Forelimb muscle (tissue), 1 donor: ENCODE results near the gene FAM219A. TPM values are rescaled to one million over a fixed set of nuclear protein-coding genes. Genes with fewer than 3 reads are reported as not detected.

Experiments used
- DNase-seq: peaks from one replicate; pipeline ENCODE4 v3.0.0-alpha.2; 2013; ENCODE audit warnings: low read depth
- polyA plus RNA-seq: library from polyadenylated mRNA; unstranded; fragments of 120-200 nt; gene quantifications from one replicate; pipeline ENCODE4 v1.2.1, GENCODE V29; 2013; ENCODE audit not compliant: insufficient read length

Gene FAM219A
- polyA plus RNA-seq, 1 donor: 11.7 TPM

DNA sequence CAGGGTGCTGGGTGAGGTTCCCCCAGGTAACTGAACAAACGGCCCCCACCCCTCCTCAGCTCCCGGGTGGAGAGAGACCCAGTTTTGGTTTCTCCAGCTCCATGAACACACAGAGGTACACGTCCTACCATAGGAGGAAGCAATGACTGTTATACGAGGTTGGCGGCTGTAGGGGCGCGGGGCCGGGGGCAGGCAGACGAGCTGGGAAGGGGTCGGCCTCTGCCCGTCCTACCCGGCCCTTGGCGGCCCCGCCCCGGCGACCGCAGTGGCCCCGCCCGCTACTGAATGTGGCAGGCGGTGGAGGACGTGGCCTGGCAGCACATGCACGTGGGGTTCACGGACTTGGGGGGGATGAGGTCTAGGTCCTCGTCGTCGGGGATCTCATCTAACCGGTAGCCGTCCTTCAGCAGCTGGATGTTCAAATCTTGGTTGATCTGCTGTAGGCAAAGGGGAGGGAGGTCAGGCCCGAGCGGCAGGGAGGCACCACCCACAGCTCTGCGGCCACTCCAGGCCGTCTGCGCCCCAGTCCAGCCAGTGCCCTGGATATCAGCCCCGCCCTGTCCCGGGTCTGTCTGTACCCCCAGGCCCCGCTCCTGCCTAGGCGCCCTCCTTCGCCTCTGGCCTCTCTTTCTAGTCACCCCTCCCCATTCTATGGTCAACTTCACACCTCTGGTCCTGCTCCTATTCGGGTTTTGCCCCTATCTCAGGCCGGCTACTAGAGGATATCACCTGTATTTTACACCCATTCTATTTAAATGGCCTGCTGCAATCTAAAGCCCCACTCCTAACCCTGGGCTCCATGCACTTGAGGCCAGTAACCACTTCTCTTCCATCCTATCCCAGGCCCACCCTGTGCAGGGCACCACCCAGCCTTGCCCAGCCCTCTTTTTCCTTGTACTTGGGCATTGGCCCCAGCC lies 57.4 kb downstream of the FAM219A start:
- DNase-seq: no peak

DNA sequence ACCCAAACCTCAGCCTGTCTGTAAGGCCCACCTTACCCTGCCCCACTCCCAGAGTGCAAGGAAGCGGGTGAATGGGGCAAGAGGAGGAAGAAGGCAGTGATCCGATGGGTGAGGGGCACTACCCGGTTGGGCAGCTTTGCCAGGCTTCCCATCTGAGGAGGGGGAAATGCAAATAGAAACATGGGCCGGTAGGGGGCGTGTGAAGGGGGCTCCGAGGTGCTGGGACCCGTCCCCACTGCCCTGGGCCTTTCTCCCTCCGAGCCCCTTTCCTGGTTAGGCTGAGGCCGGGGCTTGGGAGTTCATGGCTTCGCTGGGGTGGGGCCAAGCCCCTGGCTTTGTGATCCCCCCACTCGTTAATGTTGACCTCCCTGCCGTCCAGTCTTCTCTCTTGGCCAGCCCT lies 58.1 kb downstream of the FAM219A start:
- no peak for DNase-seq

DNA sequence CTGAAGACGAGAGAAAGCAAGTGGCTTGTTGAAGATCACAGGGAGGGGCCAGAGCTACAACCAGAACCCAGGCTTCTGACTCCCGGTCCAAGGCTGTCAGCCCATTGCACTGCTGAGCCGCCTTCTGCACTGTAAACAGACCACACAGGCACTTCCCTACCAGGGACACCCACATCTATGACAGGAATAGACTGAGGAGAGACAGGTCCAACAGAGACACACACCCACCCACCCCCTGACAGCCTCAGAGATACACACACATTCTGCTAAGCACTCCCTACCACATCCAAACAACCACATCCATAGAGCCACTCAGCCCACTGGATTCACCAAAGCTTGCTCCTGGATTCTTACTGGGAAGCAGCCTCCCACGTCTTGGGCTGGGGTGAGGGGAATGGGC lies 58.6 kb downstream of the FAM219A start:
- no peak for DNase-seq

DNA sequence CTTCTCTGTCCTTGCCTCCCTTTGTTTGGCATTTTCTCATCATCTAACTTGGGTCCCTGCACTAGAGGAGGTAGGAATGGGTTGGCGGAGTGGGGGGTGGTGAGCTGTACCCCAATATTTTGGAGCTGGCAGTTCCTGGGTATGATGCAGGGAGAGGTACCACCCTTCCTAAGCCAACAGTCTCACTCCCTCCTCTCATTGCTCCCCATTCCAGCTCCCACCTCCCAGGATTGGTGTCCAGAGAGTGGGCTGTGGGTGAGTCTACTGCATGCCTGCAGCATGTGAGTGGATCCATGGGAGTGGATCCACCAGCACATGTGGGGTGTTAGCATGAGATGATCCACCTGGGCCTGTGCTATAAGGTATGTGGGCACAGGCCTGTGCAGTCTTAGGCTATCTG lies 59.5 kb downstream of the FAM219A start:
- DNase-seq: no peak

DNA sequence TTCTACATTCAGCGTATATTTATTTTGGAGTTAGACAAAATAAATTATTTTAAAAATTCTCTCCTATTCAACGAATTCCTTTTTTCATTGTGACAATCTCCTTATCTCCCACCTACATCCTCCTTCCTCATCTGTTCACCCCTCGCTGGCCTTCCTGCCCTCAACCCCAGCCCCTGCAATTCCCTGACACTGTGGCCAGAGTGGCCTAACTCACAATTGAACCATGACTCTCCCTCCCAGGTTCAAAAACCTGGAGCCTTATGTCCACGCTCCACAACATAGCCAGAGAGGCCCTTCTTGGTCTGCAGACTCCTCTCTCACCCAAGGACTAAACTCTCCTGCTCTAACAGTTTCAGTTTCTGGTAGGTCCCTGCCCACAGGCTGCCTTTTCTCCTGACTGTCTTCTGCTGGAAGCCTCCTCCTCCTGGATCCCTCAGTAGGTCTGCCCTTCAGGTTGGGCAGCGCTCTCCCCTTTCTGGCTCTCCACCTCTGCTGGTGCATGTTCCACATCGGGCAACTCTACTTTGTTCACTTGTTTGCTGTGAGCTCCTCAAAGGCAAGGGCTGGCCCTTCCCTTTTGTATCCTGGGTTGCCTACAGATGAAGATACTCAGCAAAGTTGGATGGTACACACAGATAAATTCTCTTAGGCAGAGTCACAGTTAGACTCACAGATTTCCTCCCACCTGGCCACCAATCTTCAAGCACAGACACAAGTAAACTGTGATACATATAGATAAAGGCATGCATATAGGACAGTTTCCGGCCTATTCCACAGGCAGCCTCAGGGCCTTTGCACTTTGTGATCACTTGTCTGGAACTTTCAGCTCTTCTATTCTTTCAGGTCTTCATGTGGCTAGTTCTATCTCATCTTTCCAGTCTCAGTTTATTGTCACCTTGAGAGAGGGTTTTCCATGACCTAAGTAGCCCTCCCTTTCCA lies 61.8 kb downstream of the FAM219A start:
- no peak for DNase-seq

DNA sequence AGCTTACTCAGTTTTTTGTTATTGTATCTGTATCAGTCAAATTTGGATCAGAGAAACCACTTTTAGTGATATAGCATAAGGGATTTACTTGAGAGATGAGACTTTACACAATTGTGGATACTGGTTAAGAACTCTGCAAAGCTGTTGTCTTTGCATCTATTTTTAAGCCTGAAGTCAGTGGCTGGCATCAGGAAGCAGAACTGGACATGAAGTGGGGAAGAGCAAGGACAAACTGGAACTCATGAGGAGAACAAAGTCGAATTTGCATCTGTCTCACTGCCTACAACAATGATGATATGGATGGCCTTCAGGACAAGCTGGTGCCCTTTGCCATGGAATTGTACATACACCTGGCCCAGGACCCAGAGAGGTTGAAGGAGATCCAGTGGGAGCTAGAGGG lies 65.9 kb downstream of the FAM219A start:
- DNase-seq: no peak

DNA sequence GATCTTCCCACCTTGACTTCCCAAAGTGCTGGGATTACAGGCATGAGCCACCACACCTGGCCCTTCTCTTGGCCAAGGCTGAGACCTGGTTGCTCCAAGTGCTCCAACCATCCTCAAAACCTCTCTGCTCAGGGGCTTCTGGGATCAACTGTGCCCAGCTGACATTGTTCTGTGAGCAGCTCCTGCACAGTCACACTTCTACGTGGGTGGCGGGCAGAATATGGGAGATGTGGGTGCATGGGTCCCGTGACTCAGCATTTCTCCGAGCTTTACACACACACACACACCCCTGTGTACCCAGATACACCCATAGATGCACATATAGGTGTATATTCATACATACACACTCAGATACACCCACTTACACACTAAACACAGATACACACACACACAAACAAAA lies 71.1 kb downstream of the FAM219A start:
- no peak for DNase-seq

DNA sequence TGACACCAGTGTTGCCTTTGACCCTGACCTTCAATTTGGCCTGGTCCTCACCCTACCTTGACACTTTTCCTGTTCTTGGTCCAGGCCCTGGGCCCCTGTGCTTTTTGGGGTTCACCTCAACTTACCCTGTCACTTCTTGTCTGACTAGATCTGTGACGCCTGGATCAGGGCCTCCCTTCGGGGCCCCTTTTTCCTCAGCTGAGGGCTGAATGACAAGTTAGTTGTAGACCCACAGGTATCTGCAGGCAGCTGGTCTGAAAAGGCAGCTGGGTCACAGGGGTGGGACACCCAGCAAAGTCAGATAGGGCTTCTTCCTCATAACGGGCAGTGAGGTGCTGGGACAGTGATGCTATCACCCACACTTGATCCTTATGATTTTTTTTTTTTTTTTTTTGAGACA lies 71.7 kb downstream of the FAM219A start:
- no peak for DNase-seq

DNA sequence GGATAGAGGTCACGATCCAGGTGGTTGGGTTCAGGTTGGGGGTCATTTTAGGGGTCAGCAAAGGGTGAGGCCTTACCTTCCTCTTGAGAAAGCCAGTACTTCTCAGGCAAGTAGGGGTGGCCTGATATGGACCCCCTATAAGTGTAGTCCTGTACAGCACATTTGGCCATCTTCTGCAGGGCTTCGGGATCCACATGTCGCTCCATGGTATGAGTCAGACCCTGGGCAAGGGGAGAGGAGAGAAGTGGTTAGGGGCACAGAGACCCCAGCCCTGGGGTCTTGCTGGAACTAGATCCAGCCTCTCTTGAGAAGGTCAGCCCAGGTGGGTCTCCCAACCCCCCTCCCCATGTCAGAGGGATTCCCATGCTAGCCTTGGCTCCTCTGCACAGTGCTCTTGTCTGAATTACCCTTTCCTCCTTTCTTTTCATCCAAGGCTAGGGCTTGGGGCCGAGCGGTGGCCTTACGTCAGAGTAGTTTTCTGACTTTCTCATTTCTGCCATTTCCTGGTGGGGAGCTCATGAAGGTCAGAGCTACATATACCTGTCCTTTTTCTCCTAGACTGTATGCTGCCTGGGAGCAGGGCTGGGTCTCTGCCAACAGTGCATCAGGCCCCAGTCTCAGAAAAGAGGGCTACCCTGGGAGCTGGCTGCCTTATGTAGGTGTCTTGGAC lies 72.7 kb downstream of the FAM219A start:
- DNase-seq: no peak

DNA sequence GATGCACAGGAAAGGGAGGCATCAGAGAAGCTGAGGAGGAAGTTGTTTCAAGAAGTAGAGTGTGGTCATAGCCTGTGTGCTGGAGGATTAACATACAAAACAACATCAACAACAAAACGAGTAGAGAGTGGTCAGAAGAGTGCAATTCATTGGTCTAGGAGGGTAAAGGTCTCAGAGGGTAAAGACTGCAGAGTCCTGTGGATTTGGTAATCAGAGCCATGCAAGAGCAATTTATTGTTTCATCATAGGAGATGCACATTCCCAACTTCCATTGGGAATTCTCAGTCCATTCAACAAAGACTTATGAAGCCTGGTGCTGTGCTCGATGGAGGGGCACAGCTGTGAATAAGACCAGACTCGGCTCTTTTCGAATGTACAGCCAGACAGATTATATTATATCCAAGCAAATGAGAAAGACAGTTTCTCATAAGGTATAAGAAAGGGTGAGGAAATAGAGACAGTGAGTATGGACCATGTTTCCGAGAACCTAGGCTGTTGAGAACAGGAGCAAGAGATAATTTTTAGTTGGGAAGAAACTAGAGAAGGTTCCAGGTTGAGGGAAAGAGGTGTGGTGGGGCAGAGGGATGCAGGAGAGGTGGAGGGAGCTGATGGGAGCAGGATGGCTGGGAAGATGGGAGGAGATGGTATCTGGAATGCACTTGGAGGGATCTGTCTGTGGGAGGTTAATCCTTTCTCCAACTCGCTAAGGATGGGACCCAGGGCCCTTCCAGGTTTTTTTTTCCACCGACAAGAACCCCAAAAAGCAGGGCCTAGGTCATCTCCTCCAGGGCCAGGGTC lies 73.8 kb downstream of the FAM219A start:
- DNase-seq: no peak

DNA sequence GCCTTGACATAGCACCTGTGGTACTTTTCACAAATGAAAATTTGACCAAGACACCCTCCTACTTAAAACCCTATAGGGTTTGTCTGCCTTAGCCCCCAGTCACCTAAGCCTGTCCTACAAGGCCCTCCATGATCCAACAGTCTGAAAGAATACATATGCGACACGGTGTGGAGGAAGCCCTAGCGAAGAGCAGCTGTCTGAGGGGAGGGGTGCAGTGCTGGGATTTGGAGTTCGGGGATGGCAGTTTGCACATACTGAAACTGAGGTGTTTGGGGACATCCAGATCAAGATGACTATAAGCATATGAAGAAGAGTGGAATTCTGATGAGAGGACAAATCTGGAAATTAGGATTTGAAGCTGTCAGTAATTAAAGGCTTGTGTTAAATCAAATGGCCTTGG lies 74.5 kb downstream of the FAM219A start:
- DNase-seq: no peak

DNA sequence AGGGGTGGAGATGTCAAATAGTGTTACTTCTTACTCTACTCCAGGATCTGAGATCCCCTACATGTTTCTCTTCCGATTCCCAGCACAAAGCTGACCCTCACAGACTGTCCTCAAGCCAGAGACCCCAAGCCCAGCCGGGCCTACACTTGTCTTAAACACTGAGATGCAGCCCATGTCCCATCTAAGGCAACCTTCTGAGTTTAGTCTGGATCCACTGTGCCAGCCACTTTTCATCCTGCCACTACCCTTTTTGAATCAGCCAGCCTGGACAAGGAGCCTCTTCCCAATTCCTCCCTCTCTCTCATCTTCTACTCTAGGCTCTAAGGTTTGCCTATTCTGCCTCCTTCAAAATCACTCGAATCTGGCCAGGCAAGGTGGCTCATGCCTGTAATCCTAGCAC lies 75.5 kb downstream of the FAM219A start:
- DNase-seq: no peak

DNA sequence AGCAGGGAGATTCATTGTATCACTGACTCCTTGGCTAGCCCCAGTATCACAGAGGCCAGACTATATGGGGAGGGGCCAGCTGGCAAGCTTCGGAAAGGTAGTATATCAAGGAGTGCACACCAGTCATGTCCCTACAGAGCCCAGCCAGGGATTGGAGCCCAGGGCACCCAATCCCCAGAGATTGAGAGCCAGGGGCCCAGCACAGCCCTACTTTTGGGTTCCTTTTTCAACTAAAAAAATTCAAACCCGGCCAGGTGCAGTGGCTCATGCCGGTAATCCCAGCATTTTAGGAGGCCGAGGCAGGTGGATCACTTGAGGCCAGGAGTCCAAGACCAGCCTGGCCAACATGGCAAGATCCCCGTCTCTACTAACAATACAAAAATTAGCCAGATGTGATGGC lies 76.3 kb downstream of the FAM219A start:
- no peak for DNase-seq

DNA sequence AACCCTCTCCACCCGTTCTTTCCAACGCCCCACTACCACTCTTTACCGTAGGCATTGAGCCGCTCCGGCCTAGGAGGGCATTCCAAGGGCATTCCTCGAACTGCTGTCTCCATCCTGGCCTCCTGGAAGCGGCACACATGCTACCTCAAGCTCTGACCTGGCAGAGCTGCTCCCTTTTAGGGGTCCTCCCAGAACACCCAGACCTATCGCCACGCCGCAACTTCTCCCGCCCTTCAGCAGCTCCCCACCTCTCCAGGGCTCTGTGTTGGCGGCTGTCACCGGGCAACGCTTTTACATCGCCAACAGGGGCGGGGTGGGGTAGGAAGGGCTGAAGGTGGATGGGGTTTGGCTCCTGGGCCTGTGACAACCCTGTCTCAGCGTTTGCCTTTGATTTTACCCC lies 77.0 kb downstream of the FAM219A start:
- no peak for DNase-seq

DNA sequence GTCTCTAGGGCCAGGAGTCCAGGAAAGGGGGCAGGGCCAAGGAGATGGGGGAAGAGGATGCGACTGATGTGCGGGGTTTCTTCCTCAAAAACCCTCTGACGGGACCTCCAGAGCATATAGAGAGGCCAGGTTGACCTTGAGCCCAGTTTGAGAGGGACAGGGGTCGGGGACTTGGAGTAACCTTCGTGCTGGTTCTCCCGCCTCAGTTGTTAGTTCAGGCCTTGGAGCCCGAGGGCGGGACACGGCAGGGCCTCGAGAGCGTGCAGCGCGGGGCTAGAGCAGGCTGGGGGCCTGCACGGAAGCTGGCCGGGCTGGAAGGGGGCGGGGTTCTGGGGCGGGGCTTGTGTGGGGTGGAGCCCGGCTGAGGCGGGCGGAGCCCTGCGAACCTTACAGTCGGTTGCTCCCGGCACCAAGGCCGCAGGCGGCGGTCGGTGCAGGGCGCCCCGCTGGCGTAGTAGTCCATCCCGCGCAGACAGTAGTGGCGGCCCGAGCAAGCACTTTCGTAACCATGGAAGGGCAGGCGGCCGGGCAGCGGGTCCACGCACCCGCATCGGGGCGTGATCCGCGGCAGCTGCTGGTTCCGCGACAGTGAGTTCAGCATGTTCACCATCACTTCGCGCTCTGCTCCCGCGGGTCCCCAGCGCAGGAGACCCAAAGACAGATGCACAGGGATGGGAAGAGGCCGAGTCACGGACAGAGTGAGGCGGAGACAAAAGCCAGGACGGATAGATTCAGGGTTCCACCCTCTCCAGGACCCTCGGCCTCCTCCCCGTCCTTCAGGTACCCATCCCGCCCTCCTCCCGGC lies 77.7 kb downstream of the FAM219A start:
- no peak for DNase-seq

DNA sequence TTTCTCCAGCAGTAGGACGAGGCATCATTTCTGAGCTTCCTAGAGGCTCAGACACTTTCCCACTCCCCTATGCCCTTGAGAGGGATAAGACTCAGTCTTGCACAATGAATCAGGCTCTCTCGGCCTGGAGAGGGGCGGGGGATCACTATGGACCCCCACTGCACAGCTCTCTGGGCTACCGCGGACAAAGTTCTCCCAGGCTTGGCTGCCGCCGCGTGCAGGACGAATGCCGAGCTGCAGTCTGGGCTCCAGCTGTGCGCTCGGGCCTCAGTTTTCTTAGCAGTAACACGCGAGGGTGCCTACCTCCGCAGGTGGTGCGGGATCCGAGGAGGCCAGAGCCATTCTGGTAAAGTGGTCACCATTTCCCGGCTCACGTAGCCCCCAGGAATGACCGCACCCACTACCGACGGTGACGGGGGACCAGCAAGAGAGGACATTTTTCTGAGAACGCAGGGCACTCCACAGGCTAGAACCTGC lies 78.3 kb downstream of the FAM219A start:
- no peak for DNase-seq

DNA sequence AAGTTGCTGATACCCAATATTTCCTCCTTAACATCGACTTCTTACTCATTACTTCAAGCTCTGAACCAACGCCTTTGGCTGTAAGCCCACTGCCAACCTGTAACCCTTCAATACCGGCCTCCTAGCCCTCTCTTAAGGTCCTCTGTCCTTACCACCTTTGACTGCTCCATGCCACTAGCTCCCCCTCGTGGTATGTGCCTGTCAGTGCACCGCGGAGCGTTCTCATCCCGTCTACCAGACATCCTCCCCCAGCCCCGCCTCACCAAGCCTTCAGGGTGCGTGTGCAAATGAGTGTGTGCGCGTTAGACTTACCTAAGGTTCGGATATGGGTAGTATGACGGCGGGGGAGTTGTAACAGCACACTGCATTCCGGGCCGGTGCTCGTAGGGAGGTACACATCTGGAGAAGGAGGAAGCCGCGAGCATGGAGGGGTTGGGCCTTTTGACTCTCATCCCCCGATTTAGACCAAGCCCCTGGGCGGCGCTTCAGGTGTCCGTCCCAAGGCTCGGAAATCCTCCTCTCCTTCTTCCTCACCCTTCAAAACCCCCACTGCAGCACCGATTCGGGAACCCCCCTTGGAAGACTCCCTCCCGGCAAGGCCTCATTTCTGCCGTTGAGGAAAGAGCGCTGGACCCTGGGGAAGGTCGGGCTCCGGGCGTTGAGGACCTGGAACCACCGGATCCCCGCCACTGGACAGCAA lies 78.9 kb downstream of the FAM219A start:
- DNase-seq: peak; percentile 65

DNA sequence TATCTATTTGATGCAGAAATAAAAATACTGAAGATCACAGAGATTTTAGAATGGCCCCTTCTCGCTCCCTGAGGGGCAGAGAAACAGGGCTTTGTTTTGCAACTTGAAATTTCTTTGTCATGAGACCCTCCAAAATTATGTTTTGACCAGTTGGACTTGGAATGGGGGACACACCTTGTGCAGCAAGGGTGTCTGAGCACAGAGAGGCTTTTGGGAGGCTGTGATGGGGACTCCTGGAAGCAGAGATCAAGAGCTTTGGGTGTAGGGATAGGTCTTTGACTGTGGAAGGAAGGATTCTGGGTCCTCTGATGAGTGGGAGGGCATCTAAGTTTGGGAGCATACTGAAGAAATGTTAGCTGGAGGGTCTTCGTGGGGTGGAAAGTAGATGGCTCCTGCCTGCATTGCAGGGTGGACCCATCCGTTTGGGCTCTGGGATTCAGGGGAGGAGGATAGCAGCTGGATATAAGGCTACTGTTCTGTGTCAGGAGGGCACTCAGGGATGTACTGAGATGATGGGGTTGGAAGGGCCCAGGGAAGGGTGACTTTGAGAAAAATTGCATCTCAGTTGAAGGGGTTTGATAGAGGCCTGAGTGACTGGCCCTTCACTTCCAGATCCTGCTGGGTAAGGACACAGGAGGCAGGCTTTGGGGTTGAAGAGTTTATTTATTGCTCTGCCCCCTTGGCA lies 79.9 kb downstream of the FAM219A start:
- no peak for DNase-seq

DNA sequence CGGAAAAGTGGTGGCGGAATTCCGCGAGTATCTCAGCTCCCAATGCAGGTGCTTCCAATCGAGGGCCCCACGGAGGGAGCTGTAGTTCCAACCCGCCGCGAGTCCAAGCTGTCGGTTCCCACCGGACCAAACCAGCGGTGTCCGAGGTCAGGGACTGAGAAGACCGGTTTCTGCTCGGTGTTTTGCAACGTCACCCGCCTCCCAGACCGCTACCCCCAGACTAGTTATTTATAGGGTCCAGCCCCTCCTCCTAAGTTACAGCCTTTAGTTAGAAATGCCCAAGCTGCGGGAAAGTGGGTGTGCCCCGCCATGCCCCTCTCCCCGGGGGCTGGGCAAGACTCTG lies 81.0 kb downstream of the FAM219A start:
- DNase-seq: no peak
